PC-3 (cell line): ENCODE data around the gene KCTD11. TPM values are rescaled to one million over a fixed set of nuclear protein-coding genes. Genes with fewer than 3 reads are reported as not detected.

Experiments
- ATAC-seq: fragments of 200-7000 bp; cut with Tn5 transposase; 2 replicates; pipeline ENCODE4 v1.9.1; 2020; ENCODE audit warnings: mild to moderate bottlenecking, moderate library complexity
- BruUV-seq: library from RNA; stranded (reverse); fragments of 400-500 nt; replicated peaks from 2 replicates; lab custom pipeline; 2021; lab: Mats Ljungman, UMichigan
- CTCF ChIA-PET: fragments of 300-600 bp; sonication (Branson Sonifier 250); formaldehyde crosslinking; loops from one replicate; lab custom pipeline; 2022; ENCODE audit warnings: antibody characterized with exemption; lab: Charles Lee
- POLR2A ChIA-PET: fragments of 300-600 bp; sonication (Branson Sonifier 250); formaldehyde crosslinking; loops from one replicate; lab custom pipeline; 2022; ENCODE audit warnings: antibody characterized with exemption; ENCODE audit not compliant: unreplicated experiment; lab: Charles Lee
- DNase-seq: peaks from one replicate; pipeline ENCODE4 v3.0.0-alpha.2; 2015
- H2AFZ ChIP-seq: fragments of 300-600 bp; sonication (generic); 2 replicates; pipeline ENCODE4 v1.6.0; 2016; ENCODE audit warnings: antibody characterized with exemption, low read length
- H3F3A ChIP-seq: fragments of 300-600 bp; sonication (generic); one replicate; pipeline ENCODE4 v1.6.0; 2017; ENCODE audit warnings: antibody characterized with exemption, low read length, control low read depth, mild to moderate bottlenecking; ENCODE audit not compliant: unreplicated experiment
- H3K27ac ChIP-seq: fragments of 300-600 bp; sonication (generic); 2 replicates; pipeline ENCODE4 v1.5.1; 2016; ENCODE audit warnings: mild to moderate bottlenecking, low read length
- H3K27me3 ChIP-seq: fragments of 300-600 bp; sonication (generic); 2 replicates; pipeline ENCODE4 v1.6.1; 2016; ENCODE audit warnings: low read length, mixed read lengths
- H3K36me3 ChIP-seq: fragments of 300-600 bp; sonication (generic); 2 replicates; pipeline ENCODE4 v1.6.1; 2016; ENCODE audit warnings: low read depth, mixed run types, low read length, mixed read lengths
- H3K4me1 ChIP-seq: fragments of 300-600 bp; sonication (generic); 2 replicates; pipeline ENCODE4 v1.5.1; 2016; ENCODE audit warnings: low read length; ENCODE audit not compliant: insufficient read depth
- H3K4me2 ChIP-seq: fragments of 300-600 bp; sonication (generic); 2 replicates; pipeline ENCODE4 v1.6.0; 2016; ENCODE audit warnings: low read length
- H3K4me3 ChIP-seq: fragments of 300-600 bp; sonication (generic); 2 replicates; pipeline ENCODE4 v1.5.1; 2016; ENCODE audit warnings: mild to moderate bottlenecking, low read length, mixed read lengths
- H3K79me2 ChIP-seq: fragments of 300-600 bp; sonication (generic); 2 replicates; pipeline ENCODE4 v1.6.1; 2017; ENCODE audit warnings: low read length, mixed read lengths
- H3K9ac ChIP-seq: fragments of 300-600 bp; sonication (generic); 2 replicates; pipeline ENCODE4 v1.6.0; 2016; ENCODE audit warnings: mild to moderate bottlenecking, low read length
- H3K9me2 ChIP-seq: fragments of 300-600 bp; sonication (generic); replicated peaks from 2 replicates; pipeline ENCODE4 v1.6.1; 2016; ENCODE audit warnings: mixed run types, low read length, mixed read lengths
- H3K9me3 ChIP-seq: fragments of 300-600 bp; sonication (generic); 2 replicates; pipeline ENCODE4 v1.6.1; 2016; ENCODE audit warnings: low read length, mixed read lengths
- H4K20me1 ChIP-seq: fragments of 300-600 bp; sonication (generic); 2 replicates; pipeline ENCODE4 v1.6.1; 2016; ENCODE audit warnings: low read length, mixed read lengths
- CTCF ChIP-seq: fragments of 300-600 bp; sonication (generic); conservative IDR thresholded peaks from 2 replicates; pipeline ENCODE4 v1.5.1; 2017; ENCODE audit warnings: antibody characterized with exemption, low read depth, mild to moderate bottlenecking, low read length
- EZH2 ChIP-seq: fragments of 300-600 bp; sonication (generic); IDR thresholded peaks from one replicate; pipeline ENCODE4 v1.6.1; 2017; ENCODE audit warnings: antibody characterized with exemption, mild to moderate bottlenecking, low read length; ENCODE audit not compliant: unreplicated experiment
- EZH2phosphoT487 ChIP-seq: fragments of 300-600 bp; sonication (generic); IDR thresholded peaks from 2 replicates; pipeline ENCODE4 v1.6.1; 2018; ENCODE audit warnings: mild to moderate bottlenecking, antibody characterized with exemption, low read length, borderline replicate concordance
- intact Hi-C: fragments of 100-400 bp; cut with micrococcal nuclease; formaldehyde crosslinking; loops from 2 replicates; pipeline ENCODE4 v1.9.0; 2023
- total RNA-seq: library from RNA; depleted of rRNA; stranded (reverse); fragments of >200 nt; gene quantifications from 2 replicates; pipeline ENCODE4 v1.2.3, GENCODE V29; 2014

KCTD11 gene
- total RNA-seq, 1 experiment from 2014 or later = 7.0 TPM

GRCh38 chr17:7327501-7327900, 24.5 kb upstream of the KCTD11 start:
- ChIA-PET POLR2A (no interaction called here), CTCF (no interaction called here)
- Histone ChIP-seq H3K4me1 (0 out of 2 replicates have a peak, but pooled peaks cover 6% of the 10 kb centered on the region), H2AFZ (no peak overlapping the region), H3K27ac (no peak overlapping the region), H3K9me3 (no peaks in the 10 kb centered on the region), H3K9me2 (no peaks in the 10 kb centered on the region), H3K36me3 (0 out of 2 replicates have a peak, but pooled peaks cover 11% of the 10 kb centered on the region), H3K27me3 (no peaks in the 10 kb centered on the region), H3K79me2 (peaks cover 16% of the 10 kb centered on the region), H3K9ac (no peak overlapping the region), H3K4me3 (no peak overlapping the region), H3K4me2 (peak overlapping the region; percentile 93), H4K20me1 (no peaks in the 10 kb centered on the region), H3F3A (no peaks in the 10 kb centered on the region)
- DNase-seq (no peak), ATAC-seq (no peak)
- no TSS peak for BruUV-seq
- intact Hi-C loops = no loop called here
- no peak for TF ChIP-seq EZH2phosphoT487
- no peak for TF ChIP-seq CTCF
- no peak for TF ChIP-seq EZH2

GRCh38 chr17:7328009-7328408, 24.0 kb upstream of the KCTD11 start:
- Histone ChIP-seq H3K9me3 (no peaks in the 10 kb centered on the region), H3F3A (no peaks in the 10 kb centered on the region), H3K9me2 (no peaks in the 10 kb centered on the region), H3K27ac (no peak overlapping the region), H4K20me1 (no peaks in the 10 kb centered on the region), H3K36me3 (0 out of 2 replicates have a peak, but pooled peaks cover 11% of the 10 kb centered on the region), H3K4me1 (0 out of 2 replicates have a peak, but pooled peaks cover 6% of the 10 kb centered on the region), H3K4me2 (peak overlapping the region; percentile 93), H3K27me3 (no peaks in the 10 kb centered on the region), H2AFZ (no peak overlapping the region), H3K9ac (peak overlapping the region; percentile 88), H3K79me2 (peaks cover 16% of the 10 kb centered on the region), H3K4me3 (peak overlapping the region; percentile 96)
- no TSS peak for BruUV-seq
- TF ChIP-seq EZH2phosphoT487 (no peak), CTCF (no peak), EZH2 (no peak)
- ChIA-PET CTCF (no interaction called here), POLR2A (no interaction called here)
- ATAC-seq = no peak
- DNase-seq = no peak
- intact Hi-C loops = loop anchor here (2.0 kb wide), 1 partner anchor 19 kb away; no protein-coding TSS in a partner anchor

DNA sequence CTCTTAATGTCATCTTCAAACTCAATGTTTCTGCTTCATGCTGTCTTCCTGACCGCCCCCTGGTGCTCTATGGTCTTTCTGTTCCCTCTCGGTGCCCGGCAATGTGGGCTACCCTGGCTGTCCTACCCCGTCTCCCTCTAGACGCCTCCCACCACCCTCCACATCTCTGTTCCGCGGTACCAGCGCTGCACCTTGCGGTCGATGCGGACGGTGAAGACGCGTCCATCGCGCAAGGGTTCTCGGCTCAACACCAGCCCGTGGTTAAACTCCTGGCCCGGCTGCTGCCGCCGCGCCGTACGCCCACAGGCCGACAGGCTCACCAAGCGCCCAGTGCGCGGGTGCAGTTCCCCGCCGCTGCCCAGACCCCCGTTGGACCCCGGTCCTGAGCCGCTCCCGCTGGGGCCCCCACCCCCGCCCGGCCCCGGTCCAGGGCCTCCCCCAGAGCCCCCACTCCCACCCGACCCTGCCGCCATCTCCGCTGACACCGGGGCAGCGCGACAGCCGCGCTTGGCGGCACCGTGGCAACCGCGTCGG, 23.1 kb upstream of the KCTD11 start, which contains the start of gene NEURL4:
NEURL4 (minus strand) TSS at position 496 of the 534 bp plus-strand sequence; CDS start at position 473, 23 bp downstream.
- H3K4me3 ChIP-seq = peak within 1 kb of the TSS; percentile 96
- H3K4me1 ChIP-seq = 0 out of 2 replicates have a peak, but pooled peaks cover 6% of the 10 kb centered on the region
- no peaks in the 10 kb centered on the region for H4K20me1 ChIP-seq
- peak within 1 kb of the TSS; percentile 77 for H3K27ac ChIP-seq
- peak; percentile 27 for ATAC-seq
- DNase-seq = peak; percentile 2
- H3F3A ChIP-seq = no peaks in the 10 kb centered on the region
- 0 out of 2 replicates have a peak, but pooled peaks cover 4% of the 10 kb centered on the region for H3K36me3 ChIP-seq
- no peaks in the 10 kb centered on the region for H3K9me2 ChIP-seq
- H3K27me3 ChIP-seq = no peaks in the 10 kb centered on the region
- ChIA-PET CTCF (no interaction called here), POLR2A (no interaction called here)
- H3K9ac ChIP-seq = peak within 1 kb of the TSS; percentile 88
- peak within 1 kb of the TSS; percentile 99 for H3K4me2 ChIP-seq
- intact Hi-C loops = loop anchor here (2.0 kb wide), 1 partner anchor 20 kb away; no protein-coding TSS in a partner anchor
- no peaks in the 10 kb centered on the region for H3K9me3 ChIP-seq
- TF ChIP-seq EZH2 = no peak
- peak within 1 kb of the TSS; percentile 95 for H2AFZ ChIP-seq
- no TSS peak for BruUV-seq
- peaks cover 16% of the 10 kb centered on the region for H3K79me2 ChIP-seq
